Measurements from ENCODE around the gene OGFRL1. TPM values are rescaled to one million over a fixed set of nuclear protein-coding genes. Genes with fewer than 3 reads are reported as not detected.

OGFRL1 gene
- total RNA-seq (2022; extraction: Qiagen RNA extraction; ENCODE audit: low read depth) = 3.4 to 9.0 TPM (median 7.0 TPM) in 5 replicates

GRCh38 chr6:71288228-71289038, at the start of gene OGFRL1:
TSS of gene OGFRL1 (plus strand) at chr6:71288811. CDS start at chr6:71288937, 126 bp downstream.

Measured in A549 treated with RU486 at 1 μM for 4 hours (cell line).